PC-3 (cell line): ENCODE measurements around the gene MPL. TPM values are rescaled to one million over a fixed set of nuclear protein-coding genes. Genes with fewer than 3 reads are reported as not detected.

ENCODE experiments used
- ATAC-seq: fragments of 200-7000 bp; cut with Tn5 transposase; 2 replicates; pipeline ENCODE4 v1.9.1; 2020; ENCODE audit warnings: mild to moderate bottlenecking, moderate library complexity
- BruUV-seq: library from RNA; stranded (reverse); fragments of 400-500 nt; replicated peaks from 2 replicates; lab custom pipeline; 2021; lab: Mats Ljungman, UMichigan
- CTCF ChIA-PET: fragments of 300-600 bp; sonication (Branson Sonifier 250); formaldehyde crosslinking; loops from one replicate; lab custom pipeline; 2022; ENCODE audit warnings: antibody characterized with exemption; lab: Charles Lee
- POLR2A ChIA-PET: fragments of 300-600 bp; sonication (Branson Sonifier 250); formaldehyde crosslinking; loops from one replicate; lab custom pipeline; 2022; ENCODE audit warnings: antibody characterized with exemption; ENCODE audit not compliant: unreplicated experiment; lab: Charles Lee
- DNase-seq: peaks from one replicate; pipeline ENCODE4 v3.0.0-alpha.2; 2015
- H2AFZ ChIP-seq: fragments of 300-600 bp; sonication (generic); 2 replicates; pipeline ENCODE4 v1.6.0; 2016; ENCODE audit warnings: antibody characterized with exemption, low read length
- H3F3A ChIP-seq: fragments of 300-600 bp; sonication (generic); one replicate; pipeline ENCODE4 v1.6.0; 2017; ENCODE audit warnings: antibody characterized with exemption, low read length, control low read depth, mild to moderate bottlenecking; ENCODE audit not compliant: unreplicated experiment
- H3K27ac ChIP-seq: fragments of 300-600 bp; sonication (generic); 2 replicates; pipeline ENCODE4 v1.5.1; 2016; ENCODE audit warnings: mild to moderate bottlenecking, low read length
- H3K27me3 ChIP-seq: fragments of 300-600 bp; sonication (generic); 2 replicates; pipeline ENCODE4 v1.6.1; 2016; ENCODE audit warnings: low read length, mixed read lengths
- H3K36me3 ChIP-seq: fragments of 300-600 bp; sonication (generic); 2 replicates; pipeline ENCODE4 v1.6.1; 2016; ENCODE audit warnings: low read depth, mixed run types, low read length, mixed read lengths
- H3K4me1 ChIP-seq: fragments of 300-600 bp; sonication (generic); 2 replicates; pipeline ENCODE4 v1.5.1; 2016; ENCODE audit warnings: low read length; ENCODE audit not compliant: insufficient read depth
- H3K4me2 ChIP-seq: fragments of 300-600 bp; sonication (generic); 2 replicates; pipeline ENCODE4 v1.6.0; 2016; ENCODE audit warnings: low read length
- H3K4me3 ChIP-seq: fragments of 300-600 bp; sonication (generic); 2 replicates; pipeline ENCODE4 v1.5.1; 2016; ENCODE audit warnings: mild to moderate bottlenecking, low read length, mixed read lengths
- H3K79me2 ChIP-seq: fragments of 300-600 bp; sonication (generic); 2 replicates; pipeline ENCODE4 v1.6.1; 2017; ENCODE audit warnings: low read length, mixed read lengths
- H3K9ac ChIP-seq: fragments of 300-600 bp; sonication (generic); 2 replicates; pipeline ENCODE4 v1.6.0; 2016; ENCODE audit warnings: mild to moderate bottlenecking, low read length
- H3K9me2 ChIP-seq: fragments of 300-600 bp; sonication (generic); replicated peaks from 2 replicates; pipeline ENCODE4 v1.6.1; 2016; ENCODE audit warnings: mixed run types, low read length, mixed read lengths
- H3K9me3 ChIP-seq: fragments of 300-600 bp; sonication (generic); 2 replicates; pipeline ENCODE4 v1.6.1; 2016; ENCODE audit warnings: low read length, mixed read lengths
- H4K20me1 ChIP-seq: fragments of 300-600 bp; sonication (generic); 2 replicates; pipeline ENCODE4 v1.6.1; 2016; ENCODE audit warnings: low read length, mixed read lengths
- EZH2 ChIP-seq: fragments of 300-600 bp; sonication (generic); IDR thresholded peaks from one replicate; pipeline ENCODE4 v1.6.1; 2017; ENCODE audit warnings: antibody characterized with exemption, mild to moderate bottlenecking, low read length; ENCODE audit not compliant: unreplicated experiment
- EZH2phosphoT487 ChIP-seq: fragments of 300-600 bp; sonication (generic); IDR thresholded peaks from 2 replicates; pipeline ENCODE4 v1.6.1; 2018; ENCODE audit warnings: mild to moderate bottlenecking, antibody characterized with exemption, low read length, borderline replicate concordance
- intact Hi-C: fragments of 100-400 bp; cut with micrococcal nuclease; formaldehyde crosslinking; loops from 2 replicates; pipeline ENCODE4 v1.9.0; 2023
- total RNA-seq: library from RNA; depleted of rRNA; stranded (reverse); fragments of >200 nt; gene quantifications from 2 replicates; pipeline ENCODE4 v1.2.3, GENCODE V29; 2014
- TF ChIP-seq, protein P1 (sequence below): fragments of 300-600 bp; sonication (generic); conservative IDR thresholded peaks from 2 replicates; pipeline ENCODE4 v1.5.1; 2017; ENCODE audit warnings: antibody characterized with exemption, low read depth, mild to moderate bottlenecking, low read length

The MPL gene
- total RNA-seq, 1 experiment from 2014 or later = not detected

DNA sequence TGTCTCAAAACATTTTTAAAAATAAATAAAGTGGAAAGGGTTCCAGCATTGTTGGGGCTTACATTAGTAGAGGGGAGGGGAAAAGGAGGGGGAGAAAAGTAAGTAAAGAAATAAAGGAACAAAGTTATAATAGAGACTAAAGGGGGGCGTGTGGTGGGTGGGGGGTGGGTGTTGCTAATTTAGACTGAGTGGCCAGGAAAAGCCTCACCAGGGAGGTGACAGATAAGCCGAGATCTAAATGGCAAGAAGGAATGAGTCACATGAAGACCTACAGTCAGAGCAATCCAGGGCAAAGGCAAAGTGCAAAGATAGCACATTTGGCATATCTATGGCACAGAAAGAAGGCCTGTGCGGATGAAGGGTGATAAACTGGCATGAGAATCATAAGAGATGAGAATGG, 7.5 kb downstream of the MPL start:
- Histone ChIP-seq H3K9me3 (no peaks in the 10 kb centered on the region), H3K4me1 (peaks cover 43% of the 10 kb centered on the region), H3F3A (no peaks in the 10 kb centered on the region), H3K79me2 (no peaks in the 10 kb centered on the region), H3K27ac (0 out of 2 replicates have a peak overlapping the region, but pooled peaks have one; percentile 1), H2AFZ (no peak overlapping the region), H3K4me2 (0 out of 2 replicates have a peak overlapping the region, but pooled peaks have one; percentile 13), H3K9ac (no peak overlapping the region), H3K9me2 (no peaks in the 10 kb centered on the region), H3K36me3 (no peaks in the 10 kb centered on the region), H4K20me1 (no peaks in the 10 kb centered on the region), H3K27me3 (no peaks in the 10 kb centered on the region), H3K4me3 (no peak overlapping the region)
- no TSS peak for BruUV-seq
- no peak for ATAC-seq
- CTCF ChIA-PET = no interaction called here
- no peak for TF ChIP-seq EZH2phosphoT487
- TF ChIP-seq, protein P1, sequence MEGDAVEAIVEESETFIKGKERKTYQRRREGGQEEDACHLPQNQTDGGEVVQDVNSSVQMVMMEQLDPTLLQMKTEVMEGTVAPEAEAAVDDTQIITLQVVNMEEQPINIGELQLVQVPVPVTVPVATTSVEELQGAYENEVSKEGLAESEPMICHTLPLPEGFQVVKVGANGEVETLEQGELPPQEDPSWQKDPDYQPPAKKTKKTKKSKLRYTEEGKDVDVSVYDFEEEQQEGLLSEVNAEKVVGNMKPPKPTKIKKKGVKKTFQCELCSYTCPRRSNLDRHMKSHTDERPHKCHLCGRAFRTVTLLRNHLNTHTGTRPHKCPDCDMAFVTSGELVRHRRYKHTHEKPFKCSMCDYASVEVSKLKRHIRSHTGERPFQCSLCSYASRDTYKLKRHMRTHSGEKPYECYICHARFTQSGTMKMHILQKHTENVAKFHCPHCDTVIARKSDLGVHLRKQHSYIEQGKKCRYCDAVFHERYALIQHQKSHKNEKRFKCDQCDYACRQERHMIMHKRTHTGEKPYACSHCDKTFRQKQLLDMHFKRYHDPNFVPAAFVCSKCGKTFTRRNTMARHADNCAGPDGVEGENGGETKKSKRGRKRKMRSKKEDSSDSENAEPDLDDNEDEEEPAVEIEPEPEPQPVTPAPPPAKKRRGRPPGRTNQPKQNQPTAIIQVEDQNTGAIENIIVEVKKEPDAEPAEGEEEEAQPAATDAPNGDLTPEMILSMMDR = no peak
- no peak for TF ChIP-seq EZH2
- POLR2A ChIA-PET = no interaction called here
- intact Hi-C loops = loop anchor here (5.0 kb wide), 1 partner anchor 58 kb away; the partner anchor contains the start of gene C1orf210
- peak; percentile 32 for DNase-seq

DNA sequence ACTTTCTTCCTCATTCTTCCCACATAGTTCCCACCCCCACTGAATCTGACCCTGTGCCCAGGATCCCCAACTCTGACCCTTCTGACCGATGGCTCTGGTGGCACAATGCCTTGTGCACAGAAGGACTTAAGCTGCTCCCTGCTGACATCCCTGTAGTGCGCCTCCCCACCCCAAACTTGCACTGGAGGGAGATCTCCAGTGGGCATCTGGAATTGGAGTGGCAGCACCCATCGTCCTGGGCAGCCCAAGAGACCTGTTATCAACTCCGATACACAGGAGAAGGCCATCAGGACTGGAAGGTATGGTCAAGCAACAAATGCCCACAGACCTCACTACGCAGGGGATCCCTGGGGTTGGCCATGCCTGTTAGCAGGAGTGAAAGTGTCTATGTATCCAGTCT, 9.0 kb downstream of the MPL start:
- Histone ChIP-seq H3K79me2 (no peaks in the 10 kb centered on the region), H3K9ac (no peak overlapping the region), H3K27ac (no peak overlapping the region), H3F3A (no peaks in the 10 kb centered on the region), H3K9me2 (no peaks in the 10 kb centered on the region), H3K4me2 (no peak overlapping the region), H3K36me3 (no peaks in the 10 kb centered on the region), H3K9me3 (no peaks in the 10 kb centered on the region), H2AFZ (no peak overlapping the region), H3K4me3 (no peak overlapping the region), H4K20me1 (no peaks in the 10 kb centered on the region), H3K27me3 (no peaks in the 10 kb centered on the region), H3K4me1 (peaks cover 47% of the 10 kb centered on the region)
- CTCF ChIA-PET = no interaction called here
- DNase-seq = no peak
- intact Hi-C loops = loop anchor here (5.0 kb wide), 1 partner anchor 59 kb away; the partner anchor contains the start of gene C1orf210
- ATAC-seq = no peak
- BruUV-seq = no TSS peak
- TF ChIP-seq EZH2phosphoT487 (no peak), EZH2 (no peak)
- TF ChIP-seq, protein P1 = no peak
- POLR2A ChIA-PET = no interaction called here

DNA sequence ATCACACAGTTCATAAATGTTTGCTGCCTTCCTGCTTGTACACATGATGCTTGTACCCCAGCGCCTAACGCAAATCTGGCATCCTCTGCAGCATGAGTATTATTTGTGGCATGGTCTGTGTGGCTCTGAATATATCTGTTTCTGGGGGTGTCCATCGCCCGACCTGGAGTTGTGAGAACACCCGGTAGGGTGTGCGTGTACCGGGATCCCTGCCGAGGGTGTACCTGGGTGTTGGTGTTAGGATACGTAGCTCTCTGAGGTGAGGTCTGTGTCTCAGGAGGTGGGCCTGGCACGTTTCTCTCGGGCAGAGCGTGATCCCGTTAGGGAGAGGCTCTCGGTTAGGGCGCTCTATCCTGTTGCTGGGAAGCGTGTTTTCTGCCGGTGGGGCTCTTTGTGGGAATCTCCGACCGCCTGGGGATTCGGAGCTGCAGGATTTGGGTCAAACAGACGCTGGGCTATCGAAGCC, 10.8 kb downstream of the MPL start:
- POLR2A ChIA-PET = interaction anchor here (0.7 kb wide), 2 partner anchors 10 to 63 kb away, joined by 3 read pairs; partner anchors contain the start of genes C1orf210 and CDC20
- H3K9ac ChIP-seq = peak overlapping the region; percentile 82

More for the DNA sequence above, 10.8 kb downstream of the MPL start:
- CTCF ChIA-PET = interaction anchor here (0.8 kb wide), 1 partner anchor 35 kb away, joined by 4 read pairs; no protein-coding TSS in a partner anchor
- Histone ChIP-seq H3K4me2 (peak overlapping the region; percentile 79), H3K27ac (peak overlapping the region; percentile 88), H3K27me3 (no peaks in the 10 kb centered on the region), H3F3A (no peaks in the 10 kb centered on the region), H3K9me3 (no peaks in the 10 kb centered on the region), H3K9me2 (no peaks in the 10 kb centered on the region), H3K36me3 (no peaks in the 10 kb centered on the region), H3K79me2 (no peaks in the 10 kb centered on the region), H3K4me1 (peaks cover 46% of the 10 kb centered on the region), H3K4me3 (peak overlapping the region; percentile 70), H2AFZ (peak overlapping the region; percentile 75), H4K20me1 (no peaks in the 10 kb centered on the region)
- BruUV-seq = TSS peak; percentile 74
- ATAC-seq (peak; percentile 15), DNase-seq (no peak)
- TF ChIP-seq EZH2 = no peak
- TF ChIP-seq EZH2phosphoT487 = no peak
- TF ChIP-seq, protein P1 = no peak
- intact Hi-C loops = loop anchor here (5.0 kb wide), 1 partner anchor 61 kb away; the partner anchor contains the start of gene C1orf210
